AG08395 (cell line): ENCODE data around the gene BCR.

ENCODE experiments used
- DNase-seq: peaks from one replicate; pipeline ENCODE4 v3.0.0; 2012; ENCODE audit warnings: mixed read lengths, low spot score

The BCR gene

DNA sequence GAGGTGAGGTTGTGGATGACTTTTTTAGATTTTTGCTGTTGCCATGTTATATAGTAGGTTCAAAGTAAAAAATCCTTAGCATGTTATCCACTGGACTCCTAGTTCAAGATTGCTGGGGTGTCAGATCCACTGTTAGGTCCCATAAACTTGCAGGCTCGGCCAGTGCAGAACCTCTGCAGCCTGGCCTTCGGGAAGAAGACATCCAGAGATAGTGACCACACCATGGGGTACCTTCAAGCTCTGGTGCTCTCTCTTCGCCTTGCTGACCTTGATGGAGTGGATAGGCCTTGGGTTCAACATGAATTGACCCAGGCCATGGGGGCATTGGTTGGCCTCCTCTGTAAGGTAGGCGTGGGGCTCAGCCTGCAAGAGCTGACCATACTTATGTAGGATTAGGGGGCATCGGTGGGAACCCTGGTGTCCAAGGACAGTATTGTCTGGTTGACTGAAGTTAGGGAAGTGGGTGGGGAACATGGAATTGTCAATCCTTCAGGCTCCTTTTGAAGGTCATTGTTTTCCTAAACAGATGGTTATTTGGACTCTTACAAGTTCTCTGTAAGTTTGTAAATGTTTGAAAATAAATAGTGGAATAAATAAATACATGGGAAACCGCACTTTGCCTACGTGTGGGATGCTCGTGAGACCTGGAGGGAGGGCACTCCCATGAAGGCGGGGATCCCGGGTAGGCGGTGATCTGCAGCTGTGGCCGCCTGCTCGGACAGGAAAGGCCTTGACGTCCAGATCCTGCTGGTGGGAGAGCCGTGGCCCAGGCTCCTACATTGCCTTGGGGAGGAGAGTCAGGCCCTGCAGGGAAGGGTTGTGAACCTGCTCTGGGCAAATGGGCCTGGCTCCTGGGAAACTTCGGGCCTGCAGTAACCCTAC lies 37.1 kb downstream of the BCR start:
- DNase-seq, result no peak

DNA sequence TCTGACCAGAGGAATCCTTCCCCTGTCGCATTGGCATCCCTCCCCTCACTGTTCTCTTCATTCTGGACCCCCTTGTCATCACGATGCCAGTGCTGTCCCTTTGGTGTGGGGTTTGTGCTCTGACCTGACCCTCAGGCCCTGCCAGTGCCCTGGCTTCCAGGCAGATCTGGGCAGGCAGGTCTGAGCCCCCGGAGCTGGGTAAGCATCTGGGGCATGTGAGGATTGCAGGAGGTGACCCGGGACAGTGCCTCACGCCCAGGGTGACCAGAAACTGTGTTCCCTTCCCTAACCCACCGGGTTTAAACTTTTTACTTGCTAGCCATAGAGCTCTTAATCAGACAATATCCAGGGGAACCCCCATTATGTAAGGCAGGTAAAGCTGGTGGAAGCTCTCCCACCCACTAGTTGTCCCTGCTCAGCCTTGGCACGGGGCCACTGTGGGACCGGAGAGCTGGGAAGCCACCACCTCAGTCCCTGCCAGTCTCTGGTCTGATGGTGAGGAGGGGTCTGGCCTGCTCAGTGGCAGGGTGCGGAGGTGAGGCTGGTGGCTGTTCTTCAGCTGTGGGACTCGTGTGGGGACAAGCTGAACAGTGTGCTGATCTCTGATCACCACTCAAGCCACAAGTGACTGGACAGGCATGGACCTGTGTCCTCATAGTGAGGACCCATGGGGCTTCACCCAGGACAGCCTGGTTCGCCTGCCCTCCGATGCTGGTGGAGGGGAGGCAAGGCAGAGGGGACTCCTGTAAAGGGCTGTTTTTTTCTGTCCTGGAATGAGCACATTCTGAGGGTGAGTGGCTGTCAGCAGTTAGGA lies 38.0 kb downstream of the BCR start:
- no peak for DNase-seq

DNA sequence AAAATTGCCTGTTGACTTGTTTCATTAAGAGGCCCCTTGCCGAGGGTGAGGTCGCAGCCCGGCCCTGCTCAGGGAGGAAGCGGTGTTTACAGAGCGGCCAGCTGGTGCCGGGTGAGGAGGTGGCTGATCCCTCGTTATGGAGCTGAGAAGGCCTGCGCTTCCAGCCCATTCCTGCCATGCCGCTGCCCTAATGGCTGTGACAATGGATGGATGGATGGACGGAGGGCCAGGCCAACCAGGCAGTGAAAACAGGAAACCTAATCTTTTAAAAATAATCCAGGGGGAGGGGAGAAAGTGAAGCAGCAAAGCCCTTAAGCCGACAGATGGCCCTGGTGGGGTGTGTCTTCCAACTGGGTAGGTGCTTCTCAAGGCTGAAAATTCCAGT lies 38.5 kb downstream of the BCR start:
- DNase-seq, result no peak

DNA sequence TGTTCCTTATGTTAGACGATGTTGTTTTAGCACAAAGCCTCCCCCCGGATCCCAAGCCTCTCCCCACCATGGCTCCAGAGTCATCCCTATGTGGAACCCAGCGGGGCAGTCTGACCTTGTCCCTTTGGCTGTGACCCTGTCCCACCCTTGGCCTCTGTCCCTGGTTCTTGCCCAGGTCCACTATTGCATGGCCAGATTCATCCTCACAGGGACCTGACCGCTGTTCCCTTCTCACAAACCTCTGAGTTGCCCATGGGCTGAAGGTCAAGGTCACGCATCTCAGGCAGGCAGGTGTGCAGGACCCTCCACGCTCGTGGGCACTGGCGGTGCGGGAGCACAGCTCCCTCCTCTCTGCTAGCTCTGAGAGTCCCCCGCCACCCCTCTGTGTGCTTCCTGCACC lies 39.0 kb downstream of the BCR start:
- DNase-seq, result no peak

DNA sequence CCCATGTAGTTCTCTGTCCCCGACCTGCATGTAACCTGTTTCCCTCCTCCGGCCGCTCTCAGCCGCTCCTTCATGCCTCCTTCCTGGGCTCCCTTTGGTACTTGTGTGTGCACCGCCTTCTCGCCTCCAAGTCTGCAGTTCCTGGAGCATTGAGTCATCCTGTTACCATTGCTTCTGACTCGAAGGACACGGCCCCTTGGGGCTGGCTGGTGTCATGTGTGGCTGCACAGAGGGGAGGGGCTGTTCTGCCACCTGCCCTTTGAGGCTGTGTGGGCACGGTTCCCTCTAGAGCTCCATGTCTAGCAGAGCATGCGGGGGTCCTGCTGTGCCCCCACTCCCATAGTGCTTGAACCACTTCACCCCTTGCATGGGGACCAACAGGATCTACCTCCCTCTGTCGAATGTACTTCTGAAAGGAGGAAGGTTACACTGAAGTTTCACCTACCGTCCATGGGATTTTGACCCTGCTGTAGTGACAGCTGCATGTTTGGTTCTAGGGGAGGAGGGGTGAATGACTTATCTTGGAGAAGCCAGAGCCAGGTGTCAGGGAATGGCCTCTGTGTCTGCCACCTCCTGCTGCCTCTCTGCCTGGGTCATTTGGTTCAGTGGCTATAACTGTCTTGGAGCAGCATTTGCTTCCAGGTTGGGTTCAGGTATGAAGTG lies 39.6 kb downstream of the BCR start:
- peak; percentile 52 for DNase-seq

DNA sequence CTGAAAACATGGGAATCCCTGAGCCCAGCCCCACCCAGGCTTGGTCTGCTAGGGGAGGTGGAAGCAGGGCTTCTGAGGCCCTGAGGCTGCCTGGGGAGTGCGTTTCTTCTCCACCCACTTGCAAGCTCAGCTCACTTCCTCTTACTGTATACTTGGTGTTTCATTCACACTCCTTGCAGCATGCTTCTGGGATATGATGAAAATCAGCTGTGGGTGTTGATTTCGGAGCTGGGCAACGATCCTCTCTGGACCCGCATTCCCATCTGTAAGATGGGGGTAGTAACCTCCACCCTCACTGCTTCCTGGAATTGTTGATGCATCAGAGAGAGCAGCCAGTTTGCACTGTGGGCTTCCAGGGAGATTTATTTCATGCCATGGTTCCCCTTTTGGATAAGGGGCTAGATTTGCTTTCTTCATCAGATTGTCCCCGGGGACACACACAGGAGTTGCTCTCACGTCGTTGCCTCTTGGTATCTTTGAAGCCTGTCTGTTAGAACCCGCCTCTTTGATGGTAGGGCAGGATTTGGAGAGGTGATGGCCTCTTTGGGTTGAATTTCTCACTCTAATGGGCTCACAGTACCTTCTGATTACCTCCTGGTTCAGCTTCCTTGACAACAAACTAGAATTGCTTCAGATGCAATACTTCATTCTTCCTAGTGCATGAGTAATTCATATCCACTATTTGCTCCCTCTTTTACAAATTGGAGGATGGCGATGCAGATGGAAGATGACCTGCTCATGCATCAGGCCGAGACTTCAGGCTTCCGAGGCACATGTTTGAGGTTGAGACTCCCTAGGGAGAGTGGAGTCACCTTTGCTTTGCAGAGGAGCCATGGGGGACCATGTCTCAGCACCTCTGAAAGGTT lies 40.4 kb downstream of the BCR start:
- DNase-seq, result peak; percentile 28

DNA sequence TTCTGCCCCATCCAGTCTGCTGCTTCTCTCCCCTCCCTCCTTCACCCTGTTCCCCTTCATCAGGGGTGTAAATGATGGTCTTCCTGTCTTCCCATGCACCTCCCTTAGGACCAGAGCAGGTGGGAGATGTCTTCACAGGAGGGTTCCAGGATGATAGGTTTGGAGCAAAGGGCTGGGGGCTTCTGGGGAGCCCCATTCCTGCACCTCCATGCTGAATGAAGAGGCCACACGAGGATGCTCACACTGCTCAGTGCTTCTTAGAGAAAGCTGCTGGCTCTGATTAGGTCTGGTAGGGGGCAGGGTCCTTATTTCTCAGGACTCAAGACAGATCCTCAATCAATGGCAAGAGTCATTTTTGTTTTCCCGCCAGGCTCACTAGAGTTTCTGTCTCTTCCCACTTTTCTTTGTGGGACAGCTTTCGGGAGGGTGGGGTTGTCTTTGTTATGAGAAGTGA lies 41.1 kb downstream of the BCR start:
- DNase-seq, result no peak

DNA sequence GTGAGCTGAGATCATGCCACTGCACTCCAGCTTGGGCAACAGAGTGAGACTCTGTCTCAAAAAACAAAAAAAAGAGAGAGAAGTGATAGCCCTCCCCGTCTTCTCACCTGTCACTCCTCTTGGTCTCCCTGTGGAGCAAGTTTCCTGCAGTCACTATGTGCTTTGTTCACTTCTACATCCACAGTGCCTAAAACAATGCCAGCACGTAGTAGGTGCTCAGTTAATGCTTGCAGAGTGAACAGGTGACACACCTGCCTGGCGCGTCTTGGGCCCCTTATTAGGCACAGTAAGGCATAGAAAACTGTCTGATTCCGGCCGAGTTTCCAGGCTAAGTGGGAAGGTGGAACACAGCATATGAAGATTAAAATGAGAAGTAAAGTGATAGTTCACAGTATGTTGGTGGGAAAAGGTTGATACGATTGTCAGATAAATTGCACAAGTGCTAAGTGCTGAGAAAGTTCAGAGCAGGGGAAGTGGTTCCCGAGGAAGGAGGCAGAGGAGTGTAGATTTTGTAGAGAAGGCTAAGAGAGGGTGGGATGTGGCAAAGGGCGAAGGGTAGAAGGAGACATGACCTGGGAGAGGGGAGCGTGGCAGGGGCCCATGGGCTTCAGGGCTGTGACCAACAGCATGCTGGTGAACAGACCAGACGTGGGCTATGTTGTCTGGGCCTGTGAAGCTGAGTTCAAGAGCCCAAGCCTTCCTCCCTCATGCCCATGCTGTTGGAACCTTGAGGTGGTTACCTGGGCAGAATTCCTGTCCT lies 41.9 kb downstream of the BCR start:
- no peak for DNase-seq

DNA sequence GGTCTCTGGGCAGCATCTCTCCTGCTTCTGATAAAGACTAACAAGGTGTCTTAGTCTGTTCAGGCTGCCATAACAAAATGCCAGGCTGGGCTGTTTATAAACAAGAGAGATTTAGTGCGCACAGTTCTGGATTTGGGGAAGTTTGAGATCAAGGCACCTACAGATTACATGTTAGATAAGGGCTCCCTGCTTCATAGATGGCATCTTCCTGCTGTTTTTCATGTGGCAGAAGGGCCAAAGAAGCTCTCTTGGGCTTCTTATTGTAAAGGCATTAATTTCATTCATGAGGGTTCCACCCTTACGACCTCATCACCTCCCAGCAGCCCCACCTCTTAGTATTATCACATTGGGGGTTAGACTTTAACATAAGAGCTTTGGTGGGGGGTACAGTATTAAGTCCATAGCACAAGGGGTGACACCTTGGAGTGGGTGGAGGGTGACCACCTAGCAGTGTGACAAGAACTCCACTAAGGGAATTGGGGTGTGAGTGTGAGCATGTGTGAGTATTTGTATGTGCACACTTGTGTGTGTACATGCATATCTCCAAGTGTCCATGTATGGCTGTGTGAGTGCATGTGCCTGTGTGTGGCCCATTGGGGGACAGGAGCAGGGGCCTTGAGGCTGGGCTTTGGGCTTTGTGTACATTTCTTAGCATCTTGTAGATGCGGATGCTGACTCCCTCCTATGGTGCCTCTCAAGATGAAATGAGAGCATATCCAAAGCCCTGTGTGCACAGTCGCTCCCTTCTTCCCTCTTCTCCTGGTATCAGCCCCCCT lies 42.7 kb downstream of the BCR start:
- no peak for DNase-seq

DNA sequence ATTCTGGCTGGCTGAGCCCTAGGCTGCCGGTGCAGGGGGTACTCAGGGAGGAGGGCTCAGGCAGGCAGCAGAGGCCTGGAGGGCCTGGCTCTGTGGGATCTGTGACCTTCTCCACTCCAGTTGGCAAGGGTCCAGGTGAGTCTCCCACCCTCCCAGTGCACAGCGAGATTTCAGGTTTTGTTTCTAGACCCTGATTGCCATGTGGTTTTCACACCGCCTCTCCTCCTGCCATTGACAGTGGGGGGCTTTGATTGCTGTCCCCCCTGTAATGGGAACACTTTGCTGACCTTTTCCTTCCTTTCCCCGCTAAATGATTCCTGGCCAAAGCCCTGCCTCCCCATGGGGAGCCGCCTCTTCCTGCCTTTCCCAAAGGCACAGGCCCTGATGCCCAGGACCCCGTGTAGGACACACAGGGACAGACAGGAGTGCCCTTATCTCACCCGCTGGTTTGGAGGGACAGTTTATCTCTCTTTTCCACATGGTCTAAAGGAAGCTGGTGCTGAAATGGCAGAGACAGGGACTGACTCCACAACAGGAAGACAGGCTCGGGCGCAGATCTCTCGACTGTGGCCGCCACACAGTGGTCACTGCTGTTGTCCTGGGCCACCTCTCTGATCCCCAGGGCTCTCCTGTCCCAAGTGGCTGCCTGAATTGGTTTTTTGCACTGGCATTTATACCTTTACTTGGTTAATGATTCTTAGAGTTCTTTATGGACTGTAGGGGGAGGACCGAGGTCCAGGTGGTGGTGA lies 43.4 kb downstream of the BCR start:
- DNase-seq, result no peak

DNA sequence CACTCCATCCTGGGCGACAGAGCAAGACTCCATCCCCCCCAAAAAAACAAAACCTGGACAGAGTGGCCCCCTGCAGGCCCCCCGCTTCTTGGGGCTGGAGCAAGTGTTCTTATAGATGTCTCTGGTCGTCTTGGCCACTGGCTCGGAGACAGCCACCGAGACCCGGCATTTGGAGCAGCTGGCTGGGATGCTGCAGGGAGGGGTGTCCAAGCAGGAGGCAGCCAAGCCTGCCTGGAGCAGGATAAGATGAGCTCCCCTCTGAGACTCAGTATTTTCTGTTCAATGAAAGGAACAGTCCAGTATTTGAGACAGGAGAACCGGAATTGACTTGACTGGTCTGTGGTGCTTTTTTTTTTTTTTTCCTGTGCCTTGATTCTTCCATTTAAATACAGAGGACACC lies 44.5 kb downstream of the BCR start:
- no peak for DNase-seq

DNA sequence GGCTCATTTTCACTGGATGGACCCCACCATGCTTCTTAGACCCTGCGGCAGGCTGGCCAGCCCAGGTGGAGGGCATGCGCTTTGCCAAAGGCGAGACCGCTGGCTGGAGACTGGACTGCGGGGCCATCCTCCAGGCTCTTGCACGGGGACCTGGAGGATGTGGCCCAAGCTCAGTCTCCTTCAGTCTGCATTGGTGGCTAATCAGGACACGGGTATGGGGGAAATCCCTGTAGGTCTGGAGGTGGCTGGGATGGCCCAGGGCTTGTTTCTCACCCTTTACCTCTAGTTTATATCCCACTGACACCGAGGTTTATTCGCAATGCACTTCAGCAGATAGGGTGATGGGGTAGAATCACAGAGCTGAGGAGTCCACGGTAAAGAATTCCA lies 45.0 kb downstream of the BCR start:
- DNase-seq, result no peak

DNA sequence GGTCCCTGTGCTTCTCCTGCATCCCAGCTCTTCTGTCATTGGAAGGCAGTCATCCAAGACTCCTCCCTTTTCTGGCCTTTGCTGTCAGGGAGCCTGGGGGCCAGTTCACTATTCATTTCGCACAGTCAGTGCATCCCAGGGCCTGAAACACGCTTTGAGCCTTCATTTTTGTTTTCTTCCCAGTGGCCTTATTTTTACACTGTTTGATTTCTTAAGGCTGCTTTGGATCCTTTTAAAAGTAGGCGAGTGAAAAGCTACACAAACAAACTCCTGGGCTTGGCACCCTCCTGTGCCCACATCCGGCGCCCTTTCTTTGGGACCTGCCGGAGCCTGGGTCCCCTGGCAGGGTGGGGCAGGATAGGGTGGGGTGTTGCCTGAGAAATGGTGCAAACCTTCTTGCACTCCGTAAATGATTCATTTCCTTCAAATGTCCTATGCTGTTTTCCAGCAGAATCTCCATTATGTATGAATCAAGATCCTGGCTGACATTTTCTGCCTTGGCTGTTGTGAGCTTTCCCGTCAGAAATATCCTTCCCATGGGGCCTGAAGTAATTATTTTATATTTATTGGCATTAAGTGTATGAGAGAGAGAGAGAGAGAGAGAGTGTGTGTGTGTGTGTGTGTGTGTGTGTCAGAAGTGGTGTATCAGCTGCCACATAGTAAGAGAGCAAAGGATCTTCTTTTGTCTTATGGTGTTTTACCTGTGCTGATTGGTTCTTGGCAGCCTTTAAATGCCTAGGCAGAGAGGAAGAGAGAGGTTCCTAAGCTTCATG lies 45.6 kb downstream of the BCR start:
- no peak for DNase-seq

DNA sequence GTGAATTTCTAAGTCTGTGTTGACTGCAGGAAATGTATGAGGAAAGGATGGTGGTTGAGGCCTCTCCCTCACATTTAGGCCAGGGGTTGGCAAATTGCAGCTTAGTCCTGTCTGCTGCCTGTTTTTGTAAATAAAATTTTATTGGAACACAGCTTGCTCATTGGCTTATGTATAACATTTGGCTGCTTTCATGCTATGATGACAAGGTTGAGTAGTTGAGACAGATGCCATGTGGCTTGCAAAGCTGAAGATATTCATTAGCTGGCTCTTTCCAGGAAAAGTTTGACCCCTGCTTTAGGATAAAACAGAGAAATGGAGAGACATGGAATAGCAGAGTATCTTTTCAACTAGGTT lies 46.2 kb downstream of the BCR start:
- DNase-seq, result no peak

DNA sequence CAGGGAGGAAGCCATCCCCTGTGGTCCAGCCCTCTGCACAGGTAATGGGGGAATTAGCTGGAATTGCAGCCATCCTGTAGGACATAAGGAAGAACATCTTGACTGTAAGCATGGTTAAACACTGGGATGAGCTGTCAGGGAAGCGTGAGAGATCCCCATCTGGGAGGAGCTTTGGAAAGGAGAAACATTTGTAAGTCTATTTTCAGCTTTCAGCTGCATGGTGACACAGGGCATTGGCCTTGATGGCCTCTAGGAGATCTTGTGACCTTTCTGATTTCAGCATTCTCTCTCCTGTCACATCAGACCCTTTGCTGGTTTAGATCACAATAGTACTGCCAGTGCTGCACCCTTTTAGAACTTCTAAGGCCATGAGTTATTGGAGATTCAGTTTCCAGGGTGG lies 47.1 kb downstream of the BCR start:
- DNase-seq, result no peak

DNA sequence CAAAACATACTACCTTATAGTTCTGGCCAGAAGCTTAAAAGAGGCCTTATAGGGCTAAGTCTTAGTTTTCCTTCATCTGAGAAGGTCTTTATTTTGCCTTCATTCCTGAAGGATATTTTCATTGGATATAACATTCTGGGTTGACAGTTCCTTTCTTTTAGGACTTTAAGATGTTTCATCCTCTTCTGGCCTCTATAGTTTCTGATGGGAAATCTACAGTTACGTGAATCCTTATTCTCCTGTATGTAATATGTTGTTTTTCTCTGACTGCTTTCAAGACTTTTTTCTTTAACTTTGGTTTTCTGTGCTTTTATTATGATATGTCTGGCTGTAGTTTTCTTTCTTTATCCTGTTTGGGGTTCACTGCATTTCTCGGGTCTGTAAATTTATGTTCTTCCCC lies 48.2 kb downstream of the BCR start:
- no peak for DNase-seq

DNA sequence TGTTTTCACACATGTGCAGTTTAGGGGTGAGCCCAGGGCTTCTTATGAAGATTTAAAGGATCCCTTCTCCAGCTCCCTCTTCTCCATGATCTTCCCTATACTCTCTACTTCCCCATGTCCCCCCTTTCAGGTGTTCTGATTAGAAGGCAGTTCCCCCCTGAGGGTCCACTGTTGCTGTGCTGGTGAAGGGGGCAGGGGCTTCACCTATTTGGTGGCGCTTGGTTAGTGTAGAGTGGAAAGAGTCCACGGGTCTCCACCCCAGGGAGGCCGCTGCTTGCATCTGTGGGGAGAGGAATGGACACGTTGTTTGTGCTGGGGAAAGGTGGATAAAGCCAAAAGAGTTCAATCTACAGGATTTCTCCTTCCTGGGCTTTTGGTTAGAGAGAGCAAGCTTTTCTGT lies 49.3 kb downstream of the BCR start:
- no peak for DNase-seq

DNA sequence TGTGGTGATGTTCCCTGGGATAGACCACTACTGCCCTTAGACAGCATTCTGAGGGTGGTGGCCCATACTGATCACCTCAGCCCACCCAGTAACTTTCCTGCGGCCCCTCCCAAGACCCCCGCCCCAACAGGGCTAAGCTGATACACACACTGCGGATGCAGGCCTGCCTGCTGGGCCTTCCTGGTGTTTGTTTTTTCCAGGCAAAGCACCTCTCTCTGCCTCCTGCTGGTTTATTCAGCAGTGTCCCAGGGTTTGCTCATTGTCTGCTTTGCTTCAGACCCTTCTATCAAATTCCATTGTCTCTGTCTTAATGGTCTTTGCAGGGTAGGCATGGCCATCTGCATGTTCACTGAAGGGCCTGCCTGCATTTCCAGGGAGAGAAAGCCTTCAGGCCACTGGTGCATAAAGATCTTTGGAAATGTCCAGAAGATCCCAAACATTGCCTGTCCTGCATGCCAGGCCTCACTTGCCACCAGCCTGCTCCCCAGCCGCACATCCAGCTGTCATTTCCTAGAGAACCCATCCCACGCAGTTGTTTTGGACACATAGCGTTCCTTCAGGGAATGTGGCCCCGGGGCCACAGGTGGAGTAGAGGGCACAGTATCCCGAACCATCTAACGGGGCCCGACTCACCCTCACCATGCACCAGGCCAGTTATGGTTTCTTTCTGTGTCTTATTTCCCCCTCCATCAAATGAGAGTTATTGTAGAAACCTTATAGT lies 50.2 kb downstream of the BCR start:
- DNase-seq, result no peak
